T-helper 1 cell (primary cell): ENCODE data around the gene ANO1.

Experiments used
- DNase-seq, 5 donors: peaks; one replicate each; pipeline ENCODE4 v3.0.0-alpha.2; 2012 to 2020

The ANO1 gene

DNA sequence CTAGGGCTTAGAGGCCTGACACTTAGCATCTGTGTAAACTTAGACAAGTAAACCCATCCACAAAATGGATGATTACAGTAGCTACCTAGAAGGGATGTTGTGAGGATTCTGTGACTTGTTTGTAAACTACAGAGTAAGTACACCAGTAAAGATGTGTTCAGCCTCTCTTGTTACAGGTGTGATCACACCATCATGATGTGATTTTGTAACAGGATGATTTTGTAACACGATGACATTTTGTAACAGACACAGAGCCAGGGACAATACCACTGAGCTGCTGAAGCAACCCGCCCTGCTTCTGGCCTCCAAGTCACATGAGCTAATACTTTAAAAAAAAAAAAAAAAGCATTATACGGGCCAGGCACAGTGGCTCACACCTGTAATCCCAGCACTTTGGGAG is 142.0 kb downstream of the ANO1 start:
- no peak for DNase-seq

- no peak for DNase-seq
Measured at GRCh38 chr11:70220920-70221319, 142.8 kb downstream of the ANO1 start.

- DNase-seq: no peak
Measured at GRCh38 chr11:70225681-70226177, 147.6 kb downstream of the ANO1 start.

GRCh38 chr11:70226183-70226582 is 148.1 kb downstream of the ANO1 start:
- no peak for DNase-seq

GRCh38 chr11:70226967-70227366 is 148.8 kb downstream of the ANO1 start:
- no peak for DNase-seq

GRCh38 chr11:70229737-70230136 is 151.6 kb downstream of the ANO1 start:
- no peak for DNase-seq

DNA sequence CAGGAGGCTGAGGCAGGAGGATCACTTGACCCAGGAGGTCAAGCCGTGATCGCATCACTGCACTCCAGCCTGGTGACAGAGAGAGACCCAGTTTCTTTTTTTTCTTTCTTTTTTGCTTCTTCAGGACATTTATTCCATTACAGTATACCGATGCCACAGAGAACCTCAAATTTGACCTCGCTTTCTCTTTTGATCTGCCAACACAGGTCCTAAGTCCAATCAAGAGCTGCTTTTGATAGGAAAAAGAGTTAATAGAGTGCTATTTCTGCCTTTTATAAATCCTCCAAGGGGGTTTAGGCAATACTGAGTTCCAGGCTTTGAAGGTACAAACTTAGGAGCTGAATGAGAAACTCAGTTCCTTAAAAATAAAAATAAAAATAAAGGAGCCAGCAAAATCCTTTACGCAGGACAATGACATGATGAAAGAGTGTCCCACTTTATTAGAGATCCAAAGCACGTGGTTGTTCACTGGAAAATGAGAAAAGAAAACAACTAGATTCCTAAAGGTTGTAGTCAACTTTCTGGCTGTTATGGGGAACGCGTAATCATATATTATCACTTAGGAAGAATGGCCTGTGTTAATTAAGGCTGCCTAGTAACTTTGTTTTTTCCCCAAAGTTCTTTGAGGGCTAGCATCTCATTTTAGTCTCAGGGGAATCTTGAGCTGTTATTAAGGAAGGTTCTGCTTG is 152.2 kb downstream of the ANO1 start:
- DNase-seq: no peak

DNA sequence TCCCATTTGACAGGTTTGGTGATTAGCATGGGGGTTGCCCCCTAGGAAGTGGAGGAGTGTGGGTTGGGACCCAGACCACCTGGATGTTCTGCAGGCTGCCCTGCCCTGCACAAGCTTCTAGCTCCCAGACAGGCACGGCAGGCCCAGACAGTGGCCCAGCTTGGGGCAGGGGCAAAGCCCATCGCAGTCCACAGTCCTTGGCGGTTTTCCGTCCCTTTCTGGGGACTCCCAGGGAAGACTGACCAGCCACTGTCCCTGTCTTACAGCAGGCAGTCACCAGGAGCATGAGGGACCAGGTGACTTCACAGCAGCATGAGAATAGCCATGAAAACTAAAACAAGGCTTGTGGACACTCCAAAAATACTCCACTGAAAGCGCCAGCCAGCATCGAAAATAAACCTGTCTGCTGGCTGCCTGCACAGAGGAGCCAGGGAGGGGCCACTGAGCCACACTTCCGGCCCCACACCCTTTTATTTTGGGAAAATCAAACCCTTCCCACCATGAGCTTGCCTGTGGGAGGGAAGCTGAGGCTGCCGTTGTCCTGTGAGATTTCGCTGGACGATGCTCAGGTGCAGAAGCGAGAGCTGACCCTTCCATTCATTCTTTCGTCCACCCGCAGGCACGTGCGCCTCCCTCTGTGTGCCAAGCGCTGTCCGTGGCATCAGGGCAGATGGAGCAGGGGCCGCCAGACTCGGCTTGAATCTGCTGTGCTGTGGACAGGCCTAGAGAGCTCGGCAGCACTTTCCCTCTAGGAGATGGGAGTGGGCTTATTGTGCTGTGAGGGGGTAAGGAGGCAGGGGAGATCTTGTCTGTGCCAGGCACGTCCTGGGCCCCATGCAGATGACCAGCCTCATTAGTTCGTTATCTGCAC is 153.0 kb downstream of the ANO1 start:
- DNase-seq: no peak

GRCh38 chr11:70233034-70233433 is 154.9 kb downstream of the ANO1 start:
- DNase-seq: no peak

DNA sequence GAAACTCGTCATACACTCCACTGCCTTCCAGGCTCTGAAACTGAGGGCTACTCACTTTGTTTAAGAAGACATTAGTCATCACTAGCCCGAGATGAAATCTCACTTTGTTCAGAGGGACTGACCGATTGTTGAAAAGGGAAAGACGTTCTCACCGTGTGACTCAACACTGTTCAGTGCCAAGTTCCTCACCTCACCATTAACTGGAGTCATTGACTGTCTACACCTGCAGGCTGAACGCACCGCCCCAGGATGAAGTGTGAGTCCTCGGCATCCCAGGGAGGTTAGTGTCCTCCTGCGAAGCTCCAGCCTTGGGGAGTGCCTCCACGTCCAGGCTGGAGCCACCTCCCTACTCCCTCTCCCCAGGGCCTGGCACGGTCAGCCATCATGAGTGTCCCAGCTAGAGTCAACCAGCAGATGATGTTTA is 155.4 kb downstream of the ANO1 start:
- DNase-seq: no peak

DNA sequence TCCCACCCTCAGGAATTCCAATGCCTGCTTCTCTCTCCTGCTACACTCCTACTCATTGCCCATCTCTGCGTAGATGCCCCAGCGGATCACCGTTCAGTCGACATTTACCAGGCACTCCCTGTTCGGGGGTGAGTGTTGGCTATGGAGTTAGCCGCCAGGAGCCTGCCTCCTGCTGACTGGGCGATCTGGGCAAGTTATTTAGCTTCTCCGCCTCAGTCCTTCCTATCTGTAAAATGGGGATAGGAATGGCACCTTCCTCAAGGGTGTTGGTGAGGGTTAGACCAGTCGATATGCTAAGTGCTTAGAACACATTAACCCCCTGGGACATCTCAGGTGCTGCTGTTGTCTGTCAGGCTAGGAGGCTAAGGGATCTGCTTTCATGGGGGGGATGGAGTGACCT is 155.8 kb downstream of the ANO1 start:
- no peak for DNase-seq
